GM19372 (cell line): ENCODE data around the gene ELMO3.

ENCODE experiments used
- ATAC-seq: cut with Tn5 transposase; IDR thresholded peaks from one replicate; pipeline ENCODE4 v1.9.1; 2021; ENCODE audit warnings: mild to moderate bottlenecking, low read depth, moderate library complexity; ENCODE audit not compliant: unreplicated experiment

Gene ELMO3

DNA sequence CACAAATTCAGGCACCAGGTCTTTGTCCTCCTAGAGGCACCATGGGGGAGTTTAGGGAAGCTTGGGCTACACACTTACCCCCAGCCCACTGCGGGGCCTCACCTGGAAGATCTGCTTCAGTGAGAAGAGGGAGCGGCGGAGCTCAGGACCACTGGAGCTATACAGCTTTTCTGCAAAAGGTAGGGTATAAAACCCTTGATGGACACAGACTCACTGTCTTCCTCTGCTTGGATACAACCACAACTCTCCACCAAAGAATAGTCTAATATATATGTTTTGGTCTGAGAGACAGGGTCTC lies 39.3 kb downstream of the ELMO3 start:
- no peak for ATAC-seq

DNA sequence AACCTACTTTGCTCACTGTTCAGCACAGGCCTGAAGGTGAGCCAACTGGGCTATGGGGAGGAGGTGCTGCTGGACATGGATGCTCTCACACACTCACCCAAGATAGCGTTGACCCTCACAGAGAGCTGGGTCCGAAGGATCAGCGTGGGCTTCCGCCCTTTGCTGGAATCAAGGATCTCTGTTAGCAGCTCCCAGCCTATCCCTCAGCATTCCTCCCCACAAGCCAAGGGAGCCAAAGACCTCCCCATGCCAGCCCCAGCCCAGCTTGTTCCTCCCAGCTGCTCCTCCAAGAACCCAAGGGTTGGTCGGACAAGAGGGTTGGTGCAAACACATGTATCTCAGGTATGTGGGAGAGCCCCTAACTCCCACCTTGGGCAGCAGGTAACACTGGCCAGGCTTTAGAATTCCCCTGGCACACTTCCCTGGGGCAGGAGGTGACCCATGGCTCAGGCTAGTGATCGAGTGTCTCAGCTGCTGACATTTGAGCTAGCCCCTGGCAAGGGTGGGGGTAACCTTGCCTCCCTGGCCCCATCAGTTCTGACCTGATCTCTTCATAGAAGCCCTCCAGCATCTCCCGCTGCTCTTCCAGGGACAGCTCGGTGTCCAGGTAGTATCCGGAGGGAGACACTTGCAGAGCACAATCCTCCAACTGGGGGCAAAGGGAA lies 40.0 kb downstream of the ELMO3 start:
- no peak for ATAC-seq

DNA sequence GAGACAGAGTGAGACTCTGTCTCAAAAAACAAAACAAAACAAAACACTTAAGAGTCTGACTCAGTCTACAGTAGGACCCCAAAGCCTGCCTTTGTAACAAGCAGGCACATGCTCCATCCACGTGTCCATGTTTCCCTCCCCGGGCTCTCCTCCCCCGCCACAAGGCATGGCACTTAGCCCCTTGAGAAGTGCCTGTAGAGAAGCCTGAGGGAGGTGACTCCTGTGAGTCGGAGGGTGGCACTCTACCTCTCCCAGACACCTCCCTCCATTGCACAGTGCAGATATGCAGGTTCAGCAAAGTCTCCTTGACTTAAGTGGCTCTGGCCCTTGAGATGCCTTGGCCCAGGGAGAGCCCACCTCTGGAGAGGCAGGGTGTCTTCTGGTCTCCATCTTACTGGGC lies 41.6 kb downstream of the ELMO3 start:
- ATAC-seq: no peak

DNA sequence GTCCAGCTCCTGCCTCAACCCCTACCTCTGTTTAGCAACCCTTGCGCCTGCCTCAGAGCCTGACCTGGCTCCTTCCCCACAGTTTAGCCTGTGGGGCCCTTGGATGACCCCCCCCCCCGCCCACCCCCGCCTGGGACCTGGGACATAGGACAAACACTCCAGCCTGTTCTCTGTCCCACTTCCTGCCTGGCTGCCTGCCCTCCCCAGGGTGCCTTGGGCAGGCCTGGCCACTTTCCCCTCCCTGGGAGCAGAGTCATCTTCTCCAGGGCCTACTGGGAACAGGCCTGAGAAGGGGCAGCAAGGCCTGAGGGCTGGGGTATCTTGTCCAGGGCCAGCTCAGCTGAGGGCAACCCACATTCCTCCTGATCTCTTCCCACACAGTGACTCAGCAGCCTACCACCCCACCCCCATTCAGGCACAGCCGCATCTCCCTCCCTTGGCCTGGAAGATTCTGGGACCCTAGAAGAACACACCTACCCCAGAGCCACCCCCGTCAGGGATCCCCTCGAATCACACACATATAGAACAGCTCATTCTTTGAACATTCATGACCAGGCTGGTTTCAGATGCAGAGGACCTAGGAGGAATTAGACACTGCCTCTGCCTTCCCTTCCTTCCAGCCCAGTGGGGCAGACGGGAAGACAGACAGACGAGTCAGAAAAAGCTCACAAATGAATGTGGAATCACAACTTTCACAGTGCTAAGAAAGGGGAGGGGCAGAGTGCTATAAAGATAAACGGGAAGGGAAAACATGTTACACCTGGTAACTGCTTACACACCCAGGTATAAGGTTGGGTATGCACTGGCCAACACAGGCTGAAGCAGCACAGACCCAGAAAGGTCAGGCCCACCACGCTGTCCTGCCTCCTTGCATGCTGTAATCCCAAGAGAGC lies 42.3 kb downstream of the ELMO3 start:
- no peak for ATAC-seq

DNA sequence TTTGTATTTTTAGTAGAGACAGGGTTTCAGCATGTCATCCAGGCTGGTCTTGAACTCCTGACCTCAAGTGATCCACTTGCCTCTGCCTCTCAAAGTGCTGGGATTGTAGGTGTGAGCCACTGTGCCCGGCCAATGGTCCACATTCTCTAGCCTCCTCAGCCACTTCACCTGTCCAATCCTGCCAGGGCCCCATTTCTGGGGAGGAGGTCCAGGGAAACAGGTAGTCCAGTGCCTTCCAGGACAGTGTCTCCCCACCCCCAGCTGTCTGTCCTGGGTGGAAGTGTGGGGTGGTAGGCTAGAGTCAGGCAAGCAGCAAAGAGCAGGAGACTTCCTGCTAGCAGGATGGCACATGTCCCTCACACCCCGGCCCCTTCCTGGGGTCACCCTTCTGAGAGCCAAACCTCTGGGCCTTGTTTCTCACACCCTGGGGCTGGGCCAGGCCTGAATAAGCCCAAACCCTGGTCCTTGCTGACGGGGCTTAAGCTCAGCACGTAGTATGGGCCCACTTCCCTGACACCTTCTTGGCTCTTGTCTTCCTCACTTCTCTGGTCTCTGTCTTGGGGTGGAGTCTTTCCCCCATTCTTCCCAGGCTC lies 43.3 kb downstream of the ELMO3 start:
- no peak for ATAC-seq

DNA sequence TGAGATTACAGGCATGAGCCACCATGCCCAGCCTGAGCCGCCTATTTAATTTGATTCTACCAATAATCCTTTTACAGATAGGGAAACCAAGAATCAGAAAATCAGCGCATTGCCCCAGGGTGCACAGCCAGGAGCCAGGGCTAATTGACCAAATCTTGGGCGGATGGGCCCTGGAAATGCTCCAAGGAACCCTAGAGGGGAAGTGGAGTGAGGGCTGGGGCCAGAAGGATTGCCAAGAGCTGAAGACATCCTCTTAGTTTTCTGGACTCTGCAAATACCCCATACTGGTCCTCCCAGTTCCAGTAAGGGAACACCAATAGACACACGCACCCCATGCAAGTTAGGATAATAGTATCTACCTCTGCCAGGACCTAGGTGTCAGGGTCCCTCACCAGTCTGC lies 44.5 kb downstream of the ELMO3 start:
- no peak for ATAC-seq

DNA sequence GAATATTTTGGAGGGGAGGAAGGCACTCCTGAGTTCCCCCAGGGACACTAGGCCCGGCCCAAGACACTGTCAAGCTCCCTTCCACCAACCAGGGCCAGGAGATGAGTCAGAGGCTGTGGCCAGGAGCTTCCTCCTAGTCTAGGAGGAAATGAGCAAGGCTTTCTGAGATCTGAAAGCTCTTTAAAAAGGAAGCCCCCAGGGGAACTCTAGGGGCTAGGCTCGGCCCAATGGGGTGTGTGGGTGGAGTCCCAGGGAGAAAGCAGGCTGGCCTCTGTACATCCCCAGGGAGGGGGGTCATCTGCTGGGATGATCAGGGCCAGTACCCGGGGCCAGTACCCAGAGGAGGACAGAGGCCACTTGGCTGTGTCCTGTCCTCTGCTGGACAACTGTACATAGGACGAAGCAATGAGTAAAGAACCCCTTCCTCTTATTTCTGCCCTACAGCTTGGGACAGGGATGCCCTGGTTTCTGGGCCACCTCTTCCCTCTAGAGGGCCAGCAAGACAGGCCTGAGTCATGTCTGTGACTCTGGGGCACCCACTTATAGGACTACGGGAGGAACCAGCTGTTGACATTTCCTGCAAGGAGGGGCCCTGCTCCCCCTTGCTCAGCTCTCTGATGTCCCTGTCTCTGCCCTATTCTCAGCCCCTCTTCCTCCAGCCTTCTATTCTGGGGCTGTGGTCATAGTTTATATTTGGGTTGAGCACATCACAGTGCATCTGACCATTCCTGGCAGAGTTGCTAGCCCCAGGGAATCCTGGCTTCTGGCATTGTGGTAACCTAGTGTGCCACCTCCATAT lies 45.7 kb downstream of the ELMO3 start:
- peak; percentile 42 for ATAC-seq

DNA sequence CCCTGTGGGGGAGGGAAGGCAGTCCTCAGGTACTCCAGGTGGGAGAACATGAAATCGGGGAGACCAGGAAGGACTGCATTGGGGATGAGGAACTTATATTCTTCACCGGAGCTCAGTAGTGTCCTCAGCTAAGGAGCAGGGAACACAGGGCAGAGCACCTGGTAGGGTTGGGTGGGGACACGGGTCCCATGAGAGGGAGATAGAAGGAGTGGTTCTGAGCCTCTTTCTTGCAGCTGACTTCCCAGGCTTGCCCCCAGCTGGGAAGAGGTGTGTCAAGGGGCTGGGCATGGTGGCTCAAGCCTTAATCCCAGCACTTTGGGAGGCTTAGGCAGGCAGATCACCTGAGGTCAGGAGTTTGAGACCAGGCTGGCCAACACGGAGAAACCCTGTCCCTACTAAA lies 46.3 kb downstream of the ELMO3 start:
- no peak for ATAC-seq

DNA sequence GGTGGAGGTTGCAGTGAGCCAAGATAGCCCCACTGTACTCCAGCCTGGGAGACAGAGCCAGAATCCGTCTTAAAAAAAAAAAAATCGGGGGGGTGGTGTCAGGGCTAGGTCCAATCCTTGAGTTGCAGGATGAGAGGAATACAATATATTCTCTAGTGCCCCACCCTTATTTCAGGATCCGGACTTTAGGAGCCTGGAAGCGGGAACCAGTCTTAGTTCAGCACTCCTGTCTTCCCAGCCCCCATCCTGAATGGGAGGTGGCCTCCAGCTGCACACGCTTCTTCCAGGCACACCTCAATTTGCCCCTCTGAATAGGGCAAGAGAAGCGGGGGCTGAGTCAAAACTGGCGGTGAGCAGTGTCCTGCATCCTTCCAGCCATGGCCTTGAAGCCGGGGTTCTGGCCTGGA lies 46.7 kb downstream of the ELMO3 start:
- ATAC-seq: no peak

DNA sequence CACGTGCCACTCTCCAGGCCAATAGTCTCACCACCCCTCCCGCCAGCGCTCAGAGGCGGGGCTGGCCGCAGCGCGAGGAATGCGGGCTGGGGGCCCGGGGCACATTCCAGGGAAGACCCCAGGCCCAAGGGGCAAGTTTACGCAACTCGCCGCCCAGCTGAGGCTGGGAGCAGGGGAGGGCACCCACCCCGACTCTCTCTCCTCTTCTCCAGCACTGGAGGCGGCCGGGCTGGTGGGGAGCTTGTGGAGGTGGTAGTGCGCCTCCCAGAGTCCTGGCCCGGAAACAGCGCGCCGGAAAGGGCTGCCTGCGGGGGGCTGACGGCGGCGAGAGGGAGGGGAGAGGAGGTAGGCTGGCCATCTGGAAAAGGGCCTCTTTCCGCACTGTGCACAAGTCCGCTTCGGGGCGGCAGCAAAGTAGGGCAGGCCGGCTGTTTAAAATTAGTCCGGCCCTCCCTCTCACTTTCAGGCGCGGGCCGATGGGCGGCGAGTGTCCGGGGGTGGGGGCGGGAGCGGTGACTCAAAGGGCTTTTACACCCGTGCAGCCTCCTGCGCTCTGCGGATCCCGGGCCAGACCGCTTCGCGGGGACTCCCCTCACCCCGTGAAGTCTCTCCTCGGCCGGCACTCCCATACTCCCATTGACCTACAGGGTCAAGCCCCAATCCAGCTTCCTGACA lies 47.3 kb downstream of the ELMO3 start:
- peak; percentile 19 for ATAC-seq

DNA sequence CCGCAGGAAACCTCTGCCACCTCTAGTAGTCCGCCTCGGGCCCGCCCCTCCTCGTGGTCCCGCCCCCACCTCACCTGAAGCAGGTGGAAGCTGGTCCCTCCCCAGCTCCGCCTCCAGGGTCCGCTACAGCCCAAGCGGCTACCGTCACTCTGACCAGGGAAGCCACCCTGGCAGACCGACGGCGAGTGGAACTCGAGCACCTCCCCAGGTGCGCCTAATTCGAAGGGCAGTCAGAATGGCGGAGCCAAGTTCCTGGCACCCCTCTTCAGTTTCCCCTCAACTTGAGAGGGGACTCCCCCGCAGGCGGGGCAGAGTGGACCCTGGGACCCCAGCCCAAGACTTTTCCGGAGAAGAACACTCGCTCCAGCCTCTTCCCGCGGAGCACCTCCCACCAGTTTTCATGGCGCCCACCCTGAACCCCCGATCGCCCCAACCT lies 47.8 kb downstream of the ELMO3 start:
- peak; percentile 22 for ATAC-seq

DNA sequence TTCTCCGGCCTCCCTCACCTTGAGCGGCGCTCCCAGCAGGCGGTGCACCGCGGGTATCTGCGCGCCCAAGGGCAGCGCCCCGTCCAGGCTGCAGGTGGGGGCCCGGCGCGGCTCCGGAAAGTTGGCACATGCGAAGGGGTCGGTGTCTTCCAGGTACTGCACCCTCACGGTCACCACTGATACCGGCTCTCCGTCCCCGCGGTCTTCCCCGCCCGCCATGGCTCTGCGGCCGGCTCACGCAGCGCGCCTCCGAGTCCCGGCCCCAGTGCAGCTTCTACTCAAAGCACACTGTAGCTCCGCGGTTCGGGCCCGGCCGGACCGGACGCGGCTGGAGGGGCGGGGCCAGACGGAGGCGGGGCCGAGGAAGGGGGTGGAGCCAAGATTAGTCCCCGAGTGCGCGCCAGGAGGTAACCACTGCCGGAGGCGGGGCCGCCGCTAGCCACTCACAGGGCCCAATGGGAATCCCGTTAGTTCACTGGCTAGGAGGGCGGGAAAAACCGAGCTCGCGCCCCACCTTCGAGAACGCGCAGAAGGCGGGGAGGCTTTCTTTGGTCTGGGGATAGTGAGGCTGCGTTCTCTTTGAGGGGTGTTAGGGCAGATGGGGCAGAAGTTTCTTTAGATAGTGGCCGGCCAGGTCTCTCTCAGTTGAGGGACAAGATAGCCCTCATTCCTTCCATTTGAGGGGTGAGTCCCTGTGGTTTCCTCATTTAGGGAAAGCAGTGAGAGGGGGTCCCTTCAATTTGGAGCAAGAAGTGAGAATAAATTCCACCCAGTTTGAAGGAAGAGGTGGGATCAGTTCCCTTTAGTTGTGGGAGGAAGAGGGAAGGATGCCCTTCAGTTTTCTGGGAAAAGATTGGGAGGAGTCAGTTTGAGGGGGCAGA lies 48.5 kb downstream of the ELMO3 start, which contains the start of gene FHOD1:
TSS of gene FHOD1 (minus strand) at position 290 of the 881 bp plus-strand sequence. CDS start at position 219, 71 bp downstream.
- peak; percentile 52 for ATAC-seq

DNA sequence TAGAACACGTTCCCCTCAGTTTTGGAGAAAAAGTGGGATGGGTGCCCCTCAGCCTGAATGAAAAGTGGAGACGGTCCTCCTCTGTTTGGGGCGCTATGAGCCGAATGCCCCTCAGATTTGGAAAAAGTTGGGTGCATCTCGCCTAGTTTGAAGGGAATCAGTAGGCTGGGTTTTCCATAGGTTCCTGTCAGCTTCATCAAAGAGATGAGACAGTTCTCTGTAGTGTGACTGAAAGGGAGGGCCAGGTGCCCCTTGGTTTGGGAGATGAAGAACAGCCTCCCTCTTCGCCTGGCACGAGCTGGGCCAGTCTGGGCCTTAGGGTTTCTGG lies 49.1 kb downstream of the ELMO3 start:
- ATAC-seq: no peak

DNA sequence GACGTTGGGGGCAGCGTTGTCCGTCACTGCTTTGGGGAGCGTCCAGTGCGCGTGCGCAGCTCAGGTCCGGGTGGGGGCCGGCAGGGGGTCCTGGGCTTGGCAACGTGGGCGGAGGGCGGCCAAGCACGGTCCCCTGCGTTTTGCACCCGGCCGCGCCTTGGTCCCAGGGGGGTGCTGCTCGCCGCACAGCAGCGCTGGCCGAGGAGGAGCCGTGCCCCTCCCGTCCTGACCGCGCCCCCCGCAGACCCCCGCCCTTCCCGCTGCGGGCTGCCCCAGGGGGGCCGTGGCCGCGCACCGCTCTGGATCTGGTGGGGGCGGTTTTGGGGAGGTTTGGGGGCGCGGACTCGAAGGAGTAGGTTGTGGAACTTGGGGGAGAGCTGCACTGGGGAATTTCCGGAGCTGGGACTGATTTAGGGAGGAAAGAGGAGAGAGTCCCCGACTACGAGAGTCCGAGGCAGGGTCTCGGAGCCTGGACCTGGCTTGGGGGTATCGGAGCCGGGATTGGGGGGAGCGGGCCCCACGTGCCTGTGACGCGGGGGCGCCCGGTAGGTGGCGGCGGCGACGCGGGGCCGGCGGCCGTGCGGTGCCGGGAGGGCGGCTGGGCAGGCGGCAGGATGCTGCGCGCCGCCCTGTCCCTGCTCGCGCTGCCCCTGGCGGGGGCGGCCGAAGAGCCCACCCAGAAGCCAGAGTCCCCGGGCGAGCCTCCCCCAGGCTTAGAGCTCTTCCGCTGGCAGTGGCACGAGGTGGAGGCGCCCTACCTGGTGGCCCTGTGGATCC lies 49.7 kb downstream of the ELMO3 start, which contains the start of gene SLC9A5:
TSS of gene SLC9A5 (plus strand) at position 579 of the 777 bp plus-strand sequence. CDS start at position 615, 36 bp downstream.
- ATAC-seq: no peak

DNA sequence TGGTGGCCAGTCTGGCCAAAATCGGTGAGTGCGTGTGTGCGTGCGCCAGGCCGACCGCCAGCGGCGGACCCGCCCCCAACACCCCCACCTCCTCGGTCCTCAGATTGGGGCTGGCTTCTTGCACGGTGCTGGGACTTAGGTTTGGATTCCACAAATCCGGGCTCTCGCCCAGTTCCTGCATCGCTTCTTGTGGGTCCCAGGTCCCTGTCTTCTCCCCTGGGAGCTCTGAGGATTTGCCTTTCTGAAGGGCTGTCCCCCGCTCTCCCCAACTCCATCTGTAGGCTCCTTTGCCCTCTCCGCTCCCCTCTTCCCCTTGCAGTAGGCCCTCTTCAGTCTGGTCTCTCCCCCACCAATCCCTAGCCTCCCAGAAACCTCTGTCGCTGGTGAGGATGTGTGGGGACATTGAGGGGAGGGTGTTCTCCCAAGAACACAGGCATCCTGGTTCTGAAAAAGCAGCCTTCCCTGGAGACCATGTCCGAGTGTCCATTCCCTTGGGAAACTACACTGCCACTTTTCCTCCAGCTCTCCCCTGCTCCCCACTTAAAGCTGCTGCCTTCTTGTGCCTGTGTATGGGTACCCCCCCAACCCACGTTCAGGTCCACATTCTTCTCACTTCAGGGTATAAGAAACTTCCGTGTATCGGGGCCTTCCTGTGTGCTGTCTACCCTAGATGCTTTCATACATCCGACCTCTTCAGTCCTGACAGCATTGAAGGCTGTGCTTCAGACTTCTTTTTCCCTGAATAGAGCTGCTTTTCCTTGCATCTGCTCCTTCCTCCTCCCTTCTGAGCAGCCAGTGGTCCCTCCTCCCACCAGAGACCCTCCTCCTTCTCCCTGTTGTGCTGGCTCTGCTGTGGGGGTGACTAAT lies 50.5 kb downstream of the ELMO3 start:
- ATAC-seq: no peak

DNA sequence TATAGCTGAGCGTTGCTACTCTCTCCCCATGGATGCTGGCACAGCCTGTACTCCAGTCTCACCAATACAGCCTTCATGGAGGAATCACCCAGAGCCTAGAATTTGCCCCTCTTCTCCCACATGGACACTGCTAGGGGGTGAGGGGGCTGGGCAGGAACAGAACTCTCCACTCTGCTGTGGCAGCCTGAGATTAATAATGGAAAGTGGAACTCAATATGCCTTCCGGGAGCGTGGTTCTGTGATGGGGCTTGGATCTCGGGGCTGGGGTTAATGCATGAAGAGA lies 51.1 kb downstream of the ELMO3 start:
- ATAC-seq: no peak

DNA sequence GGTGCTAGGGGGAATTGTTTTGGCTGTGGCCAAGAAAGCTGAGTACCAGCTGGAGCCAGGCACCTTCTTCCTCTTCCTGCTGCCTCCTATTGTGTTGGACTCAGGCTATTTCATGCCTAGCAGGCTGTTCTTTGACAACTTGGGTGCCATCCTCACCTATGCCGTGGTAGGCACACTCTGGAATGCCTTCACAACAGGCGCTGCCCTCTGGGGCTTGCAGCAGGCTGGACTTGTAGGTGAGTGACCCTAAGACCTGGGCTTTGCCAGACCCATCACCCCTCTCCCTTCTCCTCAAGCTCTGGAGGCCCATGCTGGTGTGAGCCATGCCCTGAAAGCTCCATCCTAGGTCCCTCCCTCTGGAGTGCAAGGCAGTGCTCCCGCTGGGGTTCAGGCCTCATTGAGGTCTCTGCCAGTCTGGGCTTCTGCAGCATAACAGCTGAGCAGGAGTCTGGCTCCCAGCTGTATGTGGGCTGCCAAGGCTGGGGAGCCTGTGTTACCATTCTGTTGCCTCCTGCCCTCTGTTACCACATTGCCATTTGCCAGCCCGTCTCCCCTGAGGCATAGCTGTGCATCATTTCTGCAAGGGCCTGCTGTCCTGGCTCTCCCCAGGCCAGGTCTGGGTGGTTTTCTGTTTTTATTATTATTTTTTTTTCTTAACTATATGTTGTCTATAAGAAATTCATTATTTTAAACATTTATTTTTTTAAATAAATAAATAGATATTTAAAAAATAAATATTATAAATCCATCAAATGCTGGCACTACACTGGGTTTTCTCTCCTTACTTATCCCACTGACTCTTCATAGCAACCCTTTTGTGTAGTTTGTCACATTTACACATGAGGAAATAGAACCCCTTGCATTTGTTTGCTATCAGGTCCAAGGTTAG lies 53.9 kb downstream of the ELMO3 start:
- no peak for ATAC-seq
